Activated CD8-positive, alpha-beta memory T cell treated with anti-CD3 and anti-CD28 coated beads for 48 hours (primary cell): ENCODE measurements around the gene PPP4R4.
"Not testable (repeated sequence)": the region's sequence is repeated elsewhere in the genome, so short reads cannot be mapped to it uniquely, and the experiment has no call there.

Experiments used
- DNase-seq, 3 experiments: peaks; one replicate each; pipeline ENCODE4 v3.0.0-alpha.2; 2020; ENCODE audit warnings: low read depth in 2 of 3, low spot score in 2 of 3

The PPP4R4 gene

DNA sequence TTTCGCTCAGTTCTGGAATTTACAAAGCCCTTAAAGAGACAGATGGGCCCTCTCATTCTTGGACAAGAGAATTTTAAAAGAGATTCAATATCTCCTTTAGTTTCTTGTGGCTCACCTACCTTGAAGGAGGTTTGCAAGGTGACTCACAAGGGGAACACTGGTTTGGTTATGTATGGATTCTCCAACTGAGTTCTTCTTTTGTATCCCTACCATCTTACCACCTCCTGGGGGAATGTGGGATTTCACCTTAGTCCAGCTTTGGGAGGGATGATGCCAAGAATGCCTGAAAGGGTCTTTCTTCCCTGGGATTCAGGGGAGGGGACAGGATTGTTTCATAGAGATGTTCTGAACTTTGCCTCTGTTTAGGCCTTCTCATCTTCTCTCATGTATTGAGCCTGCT lies 3.7 kb downstream of the PPP4R4 start:
- no peak for DNase-seq

DNA sequence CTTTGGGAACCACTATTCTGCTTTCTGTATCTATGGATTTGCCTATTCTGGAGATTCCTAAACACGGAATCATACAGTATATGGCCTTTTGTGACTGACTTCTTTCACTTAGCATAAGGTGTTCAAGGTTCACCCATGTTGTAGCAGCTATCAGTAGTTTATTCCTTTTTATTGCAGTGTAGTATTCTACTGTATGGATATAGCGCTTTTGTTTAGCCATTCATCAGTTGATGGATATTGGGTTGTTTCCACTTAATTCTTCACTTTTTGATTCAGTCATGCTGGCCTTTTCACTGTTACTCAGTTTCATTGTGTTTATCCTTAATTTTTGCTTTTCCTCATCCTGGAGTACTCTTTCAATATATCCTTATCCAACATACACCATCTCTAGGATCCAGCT lies 5.1 kb downstream of the PPP4R4 start:
- no peak for DNase-seq

DNA sequence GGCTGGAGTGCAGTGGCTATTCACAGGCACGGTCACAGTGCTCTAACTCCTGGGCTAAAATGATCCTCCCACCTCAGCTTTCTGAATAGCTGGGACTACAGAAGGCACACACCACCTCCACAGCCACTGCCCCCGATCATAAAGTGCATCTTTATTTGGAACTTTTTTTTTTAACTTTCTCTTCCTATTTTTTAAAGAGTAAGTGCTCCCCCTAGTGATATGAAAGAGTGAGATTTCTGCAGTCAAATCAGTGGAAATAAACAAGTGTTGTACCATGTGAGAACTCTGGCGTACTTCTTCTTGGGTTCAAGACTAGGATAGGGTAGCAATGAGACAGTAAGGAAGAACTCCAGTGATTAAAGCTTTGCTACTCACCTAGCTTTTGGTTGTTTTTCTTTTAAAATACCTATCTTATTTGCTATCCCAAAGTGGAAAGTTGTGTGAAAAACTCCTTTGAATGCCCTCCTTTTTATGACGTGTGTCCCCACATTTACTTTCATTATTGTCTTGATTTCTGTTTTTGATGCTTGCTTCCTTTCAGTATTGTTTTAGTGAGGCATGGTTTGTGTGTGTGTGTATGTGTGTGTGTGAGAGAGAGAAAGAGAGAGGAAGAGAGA lies 6.6 kb downstream of the PPP4R4 start:
- no peak for DNase-seq

DNA sequence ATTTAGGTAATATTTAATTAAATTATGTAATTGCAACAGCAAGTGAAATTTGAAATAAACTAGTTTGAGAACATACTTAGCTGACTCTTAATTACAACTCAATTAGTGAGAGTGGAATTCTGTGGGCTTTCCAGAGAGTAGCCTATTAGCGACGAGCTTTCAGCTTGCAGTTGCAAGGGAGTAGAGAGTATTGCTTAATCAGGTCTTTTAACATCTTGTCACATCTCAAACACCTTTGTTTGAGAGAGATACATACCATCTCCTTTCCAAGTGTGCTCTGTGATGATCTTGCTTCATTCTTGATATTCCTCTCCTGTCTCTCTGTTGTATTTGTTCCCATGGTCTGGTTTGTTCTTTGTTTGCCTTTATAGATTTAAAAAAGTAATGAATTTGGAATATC lies 7.7 kb downstream of the PPP4R4 start:
- no peak for DNase-seq

DNA sequence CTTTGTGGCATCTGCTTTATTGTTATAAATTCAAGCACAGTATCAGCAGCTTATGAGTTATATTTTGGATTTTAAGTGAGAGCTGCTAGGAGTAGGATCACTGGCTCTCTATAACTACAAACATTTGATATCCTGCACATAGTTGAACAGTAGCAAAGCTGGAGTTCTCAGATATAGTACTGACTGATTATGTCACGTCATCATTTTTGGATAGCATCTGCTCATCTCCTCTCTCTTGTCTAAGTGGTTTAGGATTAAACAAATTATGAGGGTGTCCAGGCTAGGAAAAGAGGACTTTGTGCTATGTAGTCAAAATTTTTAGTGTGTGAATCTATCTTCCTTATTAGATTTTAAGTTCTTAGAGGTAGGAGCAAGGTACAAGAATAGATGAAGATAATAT lies 18.4 kb downstream of the PPP4R4 start:
- DNase-seq = no peak

DNA sequence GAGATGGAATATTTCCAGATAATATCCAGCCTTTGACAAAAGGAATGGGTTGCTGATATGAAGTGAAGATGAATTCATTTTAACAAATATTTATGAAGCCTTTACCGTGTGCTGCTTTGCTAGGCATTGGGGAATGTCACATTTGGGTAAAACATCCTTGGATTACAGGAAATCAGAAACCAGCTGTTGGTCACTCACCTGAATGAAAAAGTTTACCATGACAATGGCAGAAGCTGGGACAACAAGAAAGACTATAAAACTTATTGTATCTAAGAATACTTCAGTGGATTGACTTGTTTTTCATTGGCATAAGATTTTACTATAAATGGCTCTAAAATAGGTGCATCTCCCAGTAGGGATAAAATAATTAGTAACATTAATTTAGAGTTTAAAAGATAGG lies 19.7 kb downstream of the PPP4R4 start:
- DNase-seq = no peak

DNA sequence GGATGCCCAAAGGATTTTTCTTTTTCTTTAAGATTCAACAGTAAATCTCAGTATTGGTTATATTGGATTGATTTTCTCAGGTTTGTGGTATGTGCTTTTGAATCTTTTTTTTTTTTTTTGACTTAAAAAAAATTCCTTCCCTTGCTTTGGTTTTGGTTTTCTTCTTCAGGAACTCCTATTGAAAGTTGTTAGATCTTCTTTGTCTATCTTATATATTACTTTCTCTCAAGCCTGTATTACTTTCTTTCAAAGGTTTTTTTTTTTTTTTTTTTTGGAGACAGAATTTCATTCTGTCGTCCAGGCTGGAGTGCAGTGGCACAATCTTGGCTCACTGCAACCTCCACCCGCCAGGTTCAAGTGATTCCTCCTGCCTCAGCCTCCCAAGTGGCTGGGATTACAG lies 21.9 kb downstream of the PPP4R4 start:
- no peak for DNase-seq

DNA sequence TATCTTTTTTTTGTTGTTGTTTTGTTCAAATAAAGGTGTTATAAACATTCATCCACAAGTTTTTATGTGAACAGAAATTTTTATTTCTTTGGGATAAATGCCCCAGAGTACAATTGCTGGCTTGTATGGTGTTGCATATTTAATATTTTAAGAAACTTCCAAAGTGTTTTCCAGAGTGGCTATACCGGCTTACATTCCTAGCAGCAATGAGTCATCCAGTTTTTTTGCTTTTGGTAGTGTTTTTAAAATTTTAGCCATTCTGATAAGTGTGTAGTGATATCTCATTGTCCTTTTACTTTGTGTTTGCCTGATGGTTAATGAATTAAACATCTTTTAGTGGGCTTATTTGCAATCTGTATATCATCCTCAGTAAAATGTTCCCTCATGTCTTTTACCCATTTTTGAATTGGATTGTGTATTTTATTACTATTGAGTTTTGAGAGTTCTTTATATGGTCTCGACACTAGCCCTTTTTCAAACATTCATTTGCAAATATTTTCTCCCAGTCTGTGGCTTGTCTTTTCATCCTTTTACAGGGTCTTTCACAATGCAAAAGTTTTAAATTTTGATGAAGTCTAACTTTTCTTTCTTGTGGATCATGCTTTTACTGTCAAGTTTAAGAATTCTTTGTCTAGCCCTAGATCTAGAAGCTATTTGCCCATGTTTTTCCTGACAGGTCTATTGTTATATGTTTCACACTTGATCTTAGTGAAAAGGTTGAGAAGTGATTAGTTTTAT lies 29.5 kb downstream of the PPP4R4 start:
- no peak for DNase-seq

DNA sequence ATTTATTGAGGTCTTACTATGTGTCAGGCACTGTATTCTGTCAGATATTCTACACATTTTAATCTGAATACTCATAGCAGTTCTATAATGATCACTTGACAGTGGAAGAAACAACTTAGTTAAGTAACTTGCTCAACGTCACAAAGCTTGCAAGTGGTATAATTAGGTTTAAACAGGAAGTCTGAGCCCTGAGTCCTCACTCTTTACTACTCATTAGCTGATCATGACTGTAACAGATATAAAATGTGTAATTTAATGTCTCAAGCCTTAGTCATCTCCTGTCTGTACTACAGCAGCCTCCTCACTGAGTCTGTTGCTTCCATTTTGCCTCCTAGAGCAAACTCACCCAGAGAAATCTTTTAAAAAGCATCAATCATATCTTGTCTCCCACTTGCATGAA lies 38.9 kb downstream of the PPP4R4 start:
- DNase-seq = no peak

DNA sequence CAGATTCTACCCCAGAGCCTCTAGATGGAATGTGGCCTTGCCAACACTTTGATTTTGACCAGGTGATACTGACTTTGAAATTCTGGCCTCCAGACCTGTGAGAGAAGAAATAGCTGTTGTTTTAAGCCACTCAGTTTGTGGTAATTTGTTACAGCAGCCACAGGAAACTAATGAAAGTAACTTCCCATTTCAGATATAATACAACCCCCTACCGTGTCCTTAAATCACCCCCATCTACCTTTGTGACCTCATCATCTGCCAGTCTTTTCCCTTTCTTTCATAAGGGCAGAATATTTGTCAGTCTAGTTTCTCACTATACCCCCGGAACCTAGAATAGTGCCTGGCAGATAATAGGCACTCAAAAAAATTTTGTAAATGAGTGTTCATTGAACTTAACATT lies 39.6 kb downstream of the PPP4R4 start:
- DNase-seq = no peak

DNA sequence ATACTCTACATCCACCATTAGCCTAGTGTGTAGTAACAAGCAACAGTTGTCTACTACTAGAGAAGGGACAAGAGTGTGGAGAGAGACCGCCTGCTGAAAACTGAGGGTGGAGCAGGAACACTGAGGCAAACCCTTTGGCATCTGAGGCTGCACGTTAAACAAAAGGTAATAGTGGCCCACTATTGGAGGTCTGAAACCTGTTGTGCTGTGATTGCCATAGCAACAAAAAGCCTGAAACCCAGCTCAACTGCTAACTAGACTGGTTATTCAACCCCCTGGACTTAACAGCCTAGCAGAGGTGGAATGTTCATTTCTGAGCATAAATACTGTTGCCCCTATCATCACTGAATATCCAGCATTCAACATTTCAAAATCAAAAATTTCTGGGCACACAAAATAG lies 43.0 kb downstream of the PPP4R4 start:
- no peak for DNase-seq

DNA sequence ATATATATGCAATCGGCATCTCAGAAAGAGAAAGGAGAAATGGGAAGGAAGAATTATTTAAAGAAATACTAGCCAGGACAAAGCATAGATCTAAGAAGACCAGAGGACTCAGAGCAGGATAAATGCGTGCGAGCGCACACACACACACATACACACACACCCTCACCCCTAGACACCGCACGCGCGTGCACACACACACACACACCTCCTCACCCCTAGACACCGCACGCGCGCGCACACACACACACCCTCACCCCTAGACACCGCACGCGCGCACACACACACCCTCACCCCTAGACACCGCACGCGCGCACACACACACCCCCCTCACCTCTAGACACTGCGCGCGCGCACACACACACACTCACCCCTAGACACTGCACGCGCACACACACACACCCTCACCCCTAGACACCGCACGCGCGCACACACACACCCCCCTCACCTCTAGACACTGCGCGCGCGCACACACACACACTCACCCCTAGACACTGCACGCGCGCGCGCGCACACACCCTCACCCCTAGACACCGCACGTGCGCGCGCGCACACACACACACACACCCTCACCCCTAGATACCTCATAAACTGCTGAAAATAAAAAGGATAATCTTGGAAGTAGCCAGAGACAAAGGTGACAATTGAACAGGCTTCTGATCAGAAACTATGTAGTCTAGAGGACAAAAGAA lies 44.2 kb downstream of the PPP4R4 start:
- not testable (repeated sequence) for DNase-seq

DNA sequence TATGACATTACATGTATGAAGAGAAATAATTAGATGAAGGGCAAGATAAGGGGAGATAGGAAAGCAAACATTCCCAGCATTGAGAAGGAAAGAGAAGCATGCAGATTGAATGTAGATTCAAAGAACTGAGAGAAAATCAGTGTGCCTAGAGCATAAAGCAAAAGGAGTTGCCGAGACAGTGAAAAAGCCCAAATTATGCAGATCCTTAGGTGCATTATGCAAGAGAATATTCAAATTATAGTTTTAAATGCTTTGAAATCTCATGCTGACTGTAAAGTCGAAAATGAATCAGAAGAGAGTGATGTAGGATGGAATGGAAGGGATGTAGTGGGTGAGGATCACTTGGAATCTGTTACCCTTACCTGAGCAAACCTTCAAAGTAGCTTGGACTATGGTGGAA lies 49.9 kb downstream of the PPP4R4 start:
- no peak for DNase-seq

DNA sequence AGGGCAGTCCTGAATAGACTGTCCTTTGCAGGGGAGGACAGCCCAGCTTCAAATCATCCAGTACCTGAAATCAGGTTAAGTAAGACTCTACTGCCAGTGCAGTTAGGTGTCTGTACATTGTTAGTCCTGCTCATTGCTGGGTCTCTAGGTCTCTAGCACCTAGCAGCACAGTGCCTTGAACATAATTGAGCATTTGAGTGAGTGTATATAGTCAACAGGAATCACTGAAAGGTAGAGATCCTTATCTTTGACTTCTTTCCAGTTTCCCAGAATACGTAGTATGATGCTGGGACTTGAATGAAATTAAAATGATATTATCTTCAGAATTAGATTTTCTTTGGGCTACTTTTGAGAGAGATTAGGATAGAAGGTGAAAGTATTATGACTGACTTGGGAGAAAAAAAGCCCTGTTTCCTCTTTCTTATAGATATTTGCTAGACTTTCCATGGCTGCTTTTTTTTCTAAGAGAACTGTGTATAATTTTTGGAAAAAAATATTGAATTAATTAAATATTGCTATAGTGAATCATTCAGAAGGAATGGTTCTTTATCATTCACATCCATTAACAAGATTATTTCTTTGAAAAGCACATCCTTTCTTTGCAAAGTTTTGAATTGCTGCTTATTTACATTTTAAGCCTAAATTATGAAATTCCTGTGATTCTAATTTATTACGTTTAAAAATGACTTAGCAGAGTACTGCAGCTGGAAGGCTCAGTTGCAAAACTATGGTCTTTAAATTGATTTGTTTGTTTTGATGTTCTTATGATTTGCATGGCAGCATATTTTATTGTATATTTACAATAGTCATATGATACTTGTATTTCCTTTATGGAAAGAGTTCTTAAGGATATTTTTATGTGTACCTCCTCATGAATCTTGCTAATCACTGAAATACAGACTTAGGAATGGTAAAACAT lies 51.6 kb downstream of the PPP4R4 start:
- no peak for DNase-seq

DNA sequence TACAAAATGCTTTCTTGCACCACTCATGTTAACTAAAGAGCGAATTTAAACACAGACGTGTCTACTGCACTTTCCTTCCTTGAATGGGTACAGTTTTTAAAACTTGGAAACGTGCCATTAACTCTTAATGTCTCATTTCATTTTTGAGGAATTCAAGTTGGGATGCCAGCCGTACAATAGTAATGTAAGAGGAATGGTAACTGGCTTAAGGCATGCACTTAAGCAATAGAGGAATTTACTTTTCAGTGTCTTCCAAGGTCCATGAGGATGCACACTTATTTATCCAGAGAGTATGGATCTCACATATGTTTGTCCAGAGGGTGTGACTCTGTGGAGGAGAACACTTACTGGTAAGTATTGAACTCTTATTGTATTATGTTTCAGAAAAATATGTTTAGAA lies 52.9 kb downstream of the PPP4R4 start:
- DNase-seq = no peak

DNA sequence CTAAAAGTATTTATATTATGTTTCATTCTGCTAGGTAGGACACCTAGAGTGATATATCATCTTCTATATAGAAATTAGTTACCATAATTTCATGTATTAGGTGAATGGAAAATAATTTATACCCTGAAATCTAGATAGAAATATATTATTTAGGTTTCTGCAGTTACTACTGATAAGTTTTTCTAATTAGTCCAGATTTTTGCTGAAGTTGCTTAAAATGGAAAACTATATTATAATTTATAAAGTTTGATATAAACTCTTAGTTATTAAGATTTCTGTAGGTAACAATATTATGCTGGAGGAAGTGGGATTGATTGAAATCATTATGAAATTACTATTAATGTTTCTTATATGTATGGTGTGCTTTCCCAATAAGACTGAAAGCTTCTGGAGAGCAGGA lies 62.9 kb downstream of the PPP4R4 start:
- no peak for DNase-seq

DNA sequence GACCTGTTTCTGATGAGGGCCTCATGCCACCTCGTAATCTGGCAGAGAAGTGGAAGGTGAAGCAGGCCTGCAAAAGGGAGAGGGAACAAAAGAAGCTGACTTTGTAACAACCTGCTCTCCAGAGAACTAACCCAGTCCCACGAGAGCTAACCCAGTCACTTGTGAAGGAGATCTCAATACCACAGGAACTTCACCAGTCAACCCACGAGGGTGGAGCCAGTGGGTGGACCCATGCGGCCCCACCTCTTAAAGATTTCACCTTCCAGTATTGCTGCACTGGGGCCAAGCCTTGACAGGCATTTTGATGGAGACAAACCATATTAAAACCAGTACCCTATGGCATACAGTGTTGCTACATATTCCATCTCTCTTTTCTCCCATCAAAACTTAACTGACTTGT lies 63.9 kb downstream of the PPP4R4 start:
- no peak for DNase-seq

DNA sequence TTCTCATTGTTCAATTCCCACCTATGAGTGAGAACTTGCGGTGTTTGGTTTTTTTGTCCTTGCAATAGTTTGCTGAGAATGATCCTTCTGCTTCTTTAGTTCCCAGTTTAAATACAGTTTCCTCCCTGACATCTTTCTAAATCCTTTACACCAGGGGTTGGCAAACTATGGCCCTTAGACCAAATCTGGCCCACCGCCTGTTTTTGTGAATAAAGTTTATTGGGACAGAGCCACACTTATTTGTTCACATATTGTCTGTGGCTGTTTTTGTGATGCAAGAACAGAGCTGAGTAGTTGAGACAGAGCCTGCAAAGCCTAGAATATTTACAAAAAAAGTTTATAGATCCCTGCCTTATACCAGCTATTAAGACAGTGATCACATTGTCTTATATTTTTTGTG lies 65.3 kb downstream of the PPP4R4 start:
- DNase-seq = no peak

DNA sequence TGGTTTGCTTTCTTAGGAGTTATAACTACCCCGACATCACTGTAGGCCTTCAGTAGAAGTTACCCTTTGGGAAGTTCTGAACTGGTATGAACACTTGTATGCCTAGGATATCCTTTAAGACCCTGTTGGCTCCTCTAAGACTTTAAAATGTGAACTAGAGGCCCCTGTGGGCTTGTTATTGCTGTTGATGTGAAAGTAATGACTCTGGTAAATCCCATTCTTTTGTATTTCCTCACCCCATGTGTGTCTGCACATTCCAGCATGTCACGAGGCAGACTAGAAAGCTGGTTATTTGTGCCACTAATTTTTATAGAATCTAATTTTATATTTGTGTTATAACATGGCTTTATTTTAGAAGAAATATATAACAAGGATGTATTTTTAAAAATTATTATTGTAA lies 70.1 kb downstream of the PPP4R4 start:
- DNase-seq = no peak

DNA sequence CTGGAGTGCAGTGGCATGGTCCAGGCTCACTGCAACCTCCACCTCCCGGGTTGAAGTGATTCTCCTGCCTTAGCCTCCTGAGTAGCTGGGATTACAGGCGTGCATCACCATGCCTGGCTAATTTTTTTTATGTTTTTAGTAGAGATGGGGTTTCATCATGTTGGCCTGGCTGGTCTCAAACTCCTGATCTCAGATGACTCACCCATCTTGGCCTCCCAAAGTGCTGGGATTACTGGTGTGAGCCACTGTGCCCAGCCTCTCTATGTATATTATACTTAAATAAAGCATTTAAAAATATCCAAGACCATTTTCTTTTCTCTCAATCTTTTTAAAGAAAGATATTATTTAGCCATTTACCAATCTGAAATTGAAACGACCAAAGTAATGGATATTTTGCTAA lies 90.1 kb downstream of the PPP4R4 start:
- not testable (repeated sequence) for DNase-seq

DNA sequence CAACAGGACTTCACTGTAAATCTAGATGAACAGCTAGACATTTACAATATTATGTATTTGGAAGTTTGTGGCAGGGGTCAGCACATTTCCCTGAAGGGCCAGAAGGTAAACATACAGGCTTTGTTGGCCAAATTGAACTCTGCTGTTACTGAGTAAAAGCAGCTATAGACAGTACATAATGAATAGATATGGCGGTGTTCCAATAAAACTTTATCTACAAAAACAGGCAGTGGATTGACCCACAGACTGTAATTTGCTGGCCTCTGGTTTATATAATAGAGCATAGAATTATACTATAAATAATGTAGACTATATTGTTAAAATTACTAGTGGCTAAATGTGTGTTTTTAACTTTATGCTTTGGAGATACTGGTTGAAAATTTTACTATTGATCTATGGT lies 93.2 kb downstream of the PPP4R4 start:
- no peak for DNase-seq

DNA sequence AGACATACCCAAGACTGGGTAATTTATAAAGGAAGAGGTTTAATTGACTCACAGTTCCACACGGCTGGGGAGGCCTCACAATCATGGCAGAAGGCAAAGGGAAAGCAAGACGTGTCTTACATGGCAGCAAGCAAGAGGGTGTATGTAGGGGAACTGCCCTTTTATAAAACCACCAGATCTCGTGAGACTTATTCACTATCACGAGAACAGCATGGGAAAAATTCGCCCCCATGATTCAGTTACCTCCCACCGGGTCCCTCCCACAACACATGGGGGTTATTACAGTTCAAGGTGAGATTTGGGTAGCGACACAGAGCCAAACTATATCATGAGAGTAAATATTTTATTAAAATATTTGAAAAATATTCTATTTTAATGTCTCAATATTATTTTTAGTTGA lies 94.5 kb downstream of the PPP4R4 start:
- not testable (repeated sequence) for DNase-seq
